WTC11 (cell line): ENCODE results near the gene AP4M1. TPM values are rescaled to one million over a fixed set of nuclear protein-coding genes. Genes with fewer than 3 reads are reported as not detected.

Experiments
- CREB1 ChIP-seq: sonication (generic); formaldehyde crosslinking; IDR thresholded peaks from 2 replicates; pipeline ENCODE4 v1.8.0; 2023; ENCODE audit warnings: mild to moderate bottlenecking, missing genetic modification reagents
- CREM ChIP-seq: sonication (generic); formaldehyde crosslinking; IDR thresholded peaks from 2 replicates; pipeline ENCODE4 v1.8.1; 2022; ENCODE audit warnings: mild to moderate bottlenecking, missing genetic modification reagents, moderate library complexity
- ESRRA ChIP-seq: sonication (generic); formaldehyde crosslinking; IDR thresholded peaks from 2 replicates; pipeline ENCODE4 v1.8.1; 2022; ENCODE audit warnings: mild to moderate bottlenecking, missing genetic modification reagents, borderline replicate concordance
- GABPB1 ChIP-seq: sonication (generic); formaldehyde crosslinking; IDR thresholded peaks from 2 replicates; pipeline ENCODE4 v1.8.1; 2023; ENCODE audit warnings: mild to moderate bottlenecking, missing genetic modification reagents
- IRF2 ChIP-seq: sonication (generic); formaldehyde crosslinking; IDR thresholded peaks from 2 replicates; pipeline ENCODE4 v1.8.0; 2022; ENCODE audit warnings: low read depth, missing genetic modification reagents, borderline replicate concordance
- KAT7 ChIP-seq: sonication (generic); formaldehyde crosslinking; IDR thresholded peaks from 2 replicates; pipeline ENCODE4 v1.8.1; 2023; ENCODE audit warnings: missing genetic modification reagents, mild to moderate bottlenecking, borderline replicate concordance
- MYBL2 ChIP-seq: sonication (generic); formaldehyde crosslinking; IDR thresholded peaks from 2 replicates; pipeline ENCODE4 v1.8.1; 2023; ENCODE audit warnings: mild to moderate bottlenecking, moderate library complexity, missing genetic modification reagents
- NFYB ChIP-seq: sonication (generic); formaldehyde crosslinking; conservative IDR thresholded peaks from 2 replicates; pipeline ENCODE4 v1.8.0; 2022; ENCODE audit warnings: low read depth, missing genetic modification reagents
- NR2C2 ChIP-seq: sonication (generic); formaldehyde crosslinking; IDR thresholded peaks from 2 replicates; pipeline ENCODE4 v1.8.0; 2022; ENCODE audit warnings: mild to moderate bottlenecking, missing genetic modification reagents
- NR3C1 ChIP-seq: sonication (generic); formaldehyde crosslinking; conservative IDR thresholded peaks from 2 replicates; pipeline ENCODE4 v1.8.1; 2023; ENCODE audit warnings: low read depth, mild to moderate bottlenecking, missing genetic modification reagents
- RELA ChIP-seq: sonication (generic); formaldehyde crosslinking; IDR thresholded peaks from 2 replicates; pipeline ENCODE4 v1.8.1; 2022; ENCODE audit warnings: missing genetic modification reagents, mild to moderate bottlenecking, borderline replicate concordance
- SMAD3 ChIP-seq: sonication (generic); formaldehyde crosslinking; IDR thresholded peaks from 2 replicates; pipeline ENCODE4 v1.8.0; 2022; ENCODE audit warnings: missing genetic modification reagents, mild to moderate bottlenecking, borderline replicate concordance
- SMAD4 ChIP-seq: sonication (generic); formaldehyde crosslinking; IDR thresholded peaks from 2 replicates; pipeline ENCODE4 v1.8.0; 2022; ENCODE audit warnings: mild to moderate bottlenecking, missing genetic modification reagents
- ZBTB21 ChIP-seq: sonication (generic); formaldehyde crosslinking; IDR thresholded peaks from 2 replicates; pipeline ENCODE4 v1.8.1; 2023; ENCODE audit warnings: mild to moderate bottlenecking, missing genetic modification reagents, borderline replicate concordance
- ZNF423 ChIP-seq: fragments of 250-450 bp; sonication (Bioruptor Pico); IDR thresholded peaks from 2 replicates; pipeline ENCODE4 v2.1.2; 2022; ENCODE audit warnings: mild to moderate bottlenecking, moderate library complexity
- total RNA-seq: library from RNA; stranded (reverse); gene quantifications from 3 replicates; pipeline ENCODE4 v1.2.3, GENCODE V29; 2021
- TF ChIP-seq, protein P1 (sequence below): sonication (generic); formaldehyde crosslinking; IDR thresholded peaks from 2 replicates; pipeline ENCODE4 v1.8.0; 2023; ENCODE audit warnings: missing genetic modification reagents
- TF ChIP-seq, protein P2 (sequence below): sonication (generic); formaldehyde crosslinking; IDR thresholded peaks from 2 replicates; pipeline ENCODE4 v1.8.1; 2022; ENCODE audit warnings: mild to moderate bottlenecking, missing genetic modification reagents, moderate library complexity, borderline replicate concordance
- TF ChIP-seq, protein P3 (sequence below): sonication (generic); formaldehyde crosslinking; IDR thresholded peaks from 2 replicates; pipeline ENCODE4 v1.8.0; 2023; ENCODE audit warnings: mild to moderate bottlenecking, missing genetic modification reagents
- TF ChIP-seq, protein P4 (sequence below): sonication (generic); formaldehyde crosslinking; IDR thresholded peaks from 2 replicates; pipeline ENCODE4 v1.8.1; 2022; ENCODE audit warnings: low read depth, mild to moderate bottlenecking, moderate library complexity, missing genetic modification reagents, borderline replicate concordance
- TF ChIP-seq, protein P5 (sequence below): sonication (generic); formaldehyde crosslinking; IDR thresholded peaks from 2 replicates; pipeline ENCODE4 v1.8.1; 2022; ENCODE audit warnings: mild to moderate bottlenecking, moderate library complexity, missing genetic modification reagents
- TF ChIP-seq, protein P6 (sequence below): sonication (generic); formaldehyde crosslinking; IDR thresholded peaks from 2 replicates; pipeline ENCODE4 v1.8.1; 2023; ENCODE audit warnings: mild to moderate bottlenecking, missing genetic modification reagents, moderate library complexity
- TF ChIP-seq, protein P7 (sequence below): sonication (generic); formaldehyde crosslinking; conservative IDR thresholded peaks from 2 replicates; pipeline ENCODE4 v1.8.1; 2023; ENCODE audit warnings: mild to moderate bottlenecking, low read depth, missing genetic modification reagents, moderate library complexity
- TF ChIP-seq, protein P8 (sequence below): fragments of 200-600 bp; IDR thresholded peaks from 2 replicates; pipeline ENCODE4 v1.8.0; 2022; ENCODE audit warnings: antibody characterized with exemption
- TF ChIP-seq, protein P9 (sequence below): sonication (generic); formaldehyde crosslinking; IDR thresholded peaks from 2 replicates; pipeline ENCODE4 v1.8.0; 2022; ENCODE audit warnings: mild to moderate bottlenecking, missing genetic modification reagents

AP4M1 gene
- total RNA-seq, 1 experiment from 2014 or later, result 18.0 TPM

DNA sequence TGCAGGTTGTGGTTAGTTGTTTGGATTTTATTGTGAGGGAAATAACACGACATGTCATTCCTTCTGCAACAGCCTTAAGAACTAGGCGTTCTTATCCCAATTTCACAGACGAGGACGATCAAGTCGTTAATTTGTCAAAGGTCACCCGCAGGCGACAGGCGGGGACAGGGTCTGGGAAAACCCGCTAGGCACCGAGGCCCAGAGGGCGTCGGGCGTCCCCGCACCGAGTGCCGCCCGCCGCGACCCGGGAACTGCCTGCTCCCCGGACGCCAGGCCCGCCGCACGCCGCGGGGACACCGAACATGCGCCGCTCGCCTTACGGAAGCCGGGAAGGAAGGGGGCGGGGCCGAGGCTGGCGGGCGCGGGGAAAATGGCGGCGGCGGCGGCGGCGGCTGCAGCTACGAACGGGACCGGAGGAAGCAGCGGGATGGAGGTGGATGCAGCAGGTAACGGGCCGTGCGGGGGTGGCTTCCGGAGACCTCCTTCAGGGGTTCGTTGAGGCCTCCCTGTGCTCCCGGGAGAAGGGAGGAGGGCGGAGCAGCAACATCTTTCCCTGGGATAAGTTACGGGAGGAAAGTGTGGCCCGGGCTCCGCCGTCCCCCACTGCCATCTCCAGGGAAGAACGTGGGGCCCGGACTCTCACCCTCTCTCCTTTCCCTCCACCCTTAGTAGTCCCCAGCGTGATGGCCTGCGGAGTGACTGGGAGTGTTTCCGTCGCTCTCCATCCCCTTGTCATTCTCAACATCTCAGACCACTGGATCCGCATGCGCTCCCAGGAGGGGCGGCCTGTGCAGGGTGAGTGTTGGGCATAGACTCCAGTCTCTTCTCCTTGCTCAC, 12.6 kb upstream of the AP4M1 start, which contains the start of gene COPS6 (continued):
- peak; percentile 21; the same call in 1 of the 2 replicates for TF ChIP-seq SMAD4 (CRISPR knock-in tag)
- TF ChIP-seq SMAD3, result peak; percentile 54; the same call in 1 of the 2 replicates
- TF ChIP-seq NR2C2, result 0 out of 2 replicates have a peak, but pooled peaks have one; percentile 46
- TF ChIP-seq GABPB1 (CRISPR knock-in tag), result peak; percentile 78; the same call in 1 of the 2 replicates
- peak; percentile 71; the same call in 1 of the 2 replicates for TF ChIP-seq CREB1 (CRISPR knock-in tag)
- TF ChIP-seq, protein P1, sequence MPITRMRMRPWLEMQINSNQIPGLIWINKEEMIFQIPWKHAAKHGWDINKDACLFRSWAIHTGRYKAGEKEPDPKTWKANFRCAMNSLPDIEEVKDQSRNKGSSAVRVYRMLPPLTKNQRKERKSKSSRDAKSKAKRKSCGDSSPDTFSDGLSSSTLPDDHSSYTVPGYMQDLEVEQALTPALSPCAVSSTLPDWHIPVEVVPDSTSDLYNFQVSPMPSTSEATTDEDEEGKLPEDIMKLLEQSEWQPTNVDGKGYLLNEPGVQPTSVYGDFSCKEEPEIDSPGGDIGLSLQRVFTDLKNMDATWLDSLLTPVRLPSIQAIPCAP (CRISPR knock-in tag), result peak; percentile 51; the same call in 1 of the 2 replicates
- 0 out of 2 replicates have a peak, but pooled peaks have one; percentile 19 for TF ChIP-seq NFYB (CRISPR knock-in tag)
- TF ChIP-seq, protein P2, sequence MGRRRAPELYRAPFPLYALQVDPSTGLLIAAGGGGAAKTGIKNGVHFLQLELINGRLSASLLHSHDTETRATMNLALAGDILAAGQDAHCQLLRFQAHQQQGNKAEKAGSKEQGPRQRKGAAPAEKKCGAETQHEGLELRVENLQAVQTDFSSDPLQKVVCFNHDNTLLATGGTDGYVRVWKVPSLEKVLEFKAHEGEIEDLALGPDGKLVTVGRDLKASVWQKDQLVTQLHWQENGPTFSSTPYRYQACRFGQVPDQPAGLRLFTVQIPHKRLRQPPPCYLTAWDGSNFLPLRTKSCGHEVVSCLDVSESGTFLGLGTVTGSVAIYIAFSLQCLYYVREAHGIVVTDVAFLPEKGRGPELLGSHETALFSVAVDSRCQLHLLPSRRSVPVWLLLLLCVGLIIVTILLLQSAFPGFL, result 0 out of 2 replicates have a peak, but pooled peaks have one; percentile 77
- TF ChIP-seq MYBL2 (CRISPR knock-in tag), result peak; percentile 83
- TF ChIP-seq KAT7, result peak; percentile 50; the same call in 1 of the 2 replicates
- TF ChIP-seq, protein P3, sequence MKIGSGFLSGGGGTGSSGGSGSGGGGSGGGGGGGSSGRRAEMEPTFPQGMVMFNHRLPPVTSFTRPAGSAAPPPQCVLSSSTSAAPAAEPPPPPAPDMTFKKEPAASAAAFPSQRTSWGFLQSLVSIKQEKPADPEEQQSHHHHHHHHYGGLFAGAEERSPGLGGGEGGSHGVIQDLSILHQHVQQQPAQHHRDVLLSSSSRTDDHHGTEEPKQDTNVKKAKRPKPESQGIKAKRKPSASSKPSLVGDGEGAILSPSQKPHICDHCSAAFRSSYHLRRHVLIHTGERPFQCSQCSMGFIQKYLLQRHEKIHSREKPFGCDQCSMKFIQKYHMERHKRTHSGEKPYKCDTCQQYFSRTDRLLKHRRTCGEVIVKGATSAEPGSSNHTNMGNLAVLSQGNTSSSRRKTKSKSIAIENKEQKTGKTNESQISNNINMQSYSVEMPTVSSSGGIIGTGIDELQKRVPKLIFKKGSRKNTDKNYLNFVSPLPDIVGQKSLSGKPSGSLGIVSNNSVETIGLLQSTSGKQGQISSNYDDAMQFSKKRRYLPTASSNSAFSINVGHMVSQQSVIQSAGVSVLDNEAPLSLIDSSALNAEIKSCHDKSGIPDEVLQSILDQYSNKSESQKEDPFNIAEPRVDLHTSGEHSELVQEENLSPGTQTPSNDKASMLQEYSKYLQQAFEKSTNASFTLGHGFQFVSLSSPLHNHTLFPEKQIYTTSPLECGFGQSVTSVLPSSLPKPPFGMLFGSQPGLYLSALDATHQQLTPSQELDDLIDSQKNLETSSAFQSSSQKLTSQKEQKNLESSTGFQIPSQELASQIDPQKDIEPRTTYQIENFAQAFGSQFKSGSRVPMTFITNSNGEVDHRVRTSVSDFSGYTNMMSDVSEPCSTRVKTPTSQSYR (CRISPR knock-in tag), result 0 out of 2 replicates have a peak, but pooled peaks have one; percentile 45
- TF ChIP-seq, protein P4, sequence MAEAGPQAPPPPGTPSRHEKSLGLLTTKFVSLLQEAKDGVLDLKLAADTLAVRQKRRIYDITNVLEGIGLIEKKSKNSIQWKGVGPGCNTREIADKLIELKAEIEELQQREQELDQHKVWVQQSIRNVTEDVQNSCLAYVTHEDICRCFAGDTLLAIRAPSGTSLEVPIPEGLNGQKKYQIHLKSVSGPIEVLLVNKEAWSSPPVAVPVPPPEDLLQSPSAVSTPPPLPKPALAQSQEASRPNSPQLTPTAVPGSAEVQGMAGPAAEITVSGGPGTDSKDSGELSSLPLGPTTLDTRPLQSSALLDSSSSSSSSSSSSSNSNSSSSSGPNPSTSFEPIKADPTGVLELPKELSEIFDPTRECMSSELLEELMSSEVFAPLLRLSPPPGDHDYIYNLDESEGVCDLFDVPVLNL (CRISPR knock-in tag), result no peak
- TF ChIP-seq, protein P5, sequence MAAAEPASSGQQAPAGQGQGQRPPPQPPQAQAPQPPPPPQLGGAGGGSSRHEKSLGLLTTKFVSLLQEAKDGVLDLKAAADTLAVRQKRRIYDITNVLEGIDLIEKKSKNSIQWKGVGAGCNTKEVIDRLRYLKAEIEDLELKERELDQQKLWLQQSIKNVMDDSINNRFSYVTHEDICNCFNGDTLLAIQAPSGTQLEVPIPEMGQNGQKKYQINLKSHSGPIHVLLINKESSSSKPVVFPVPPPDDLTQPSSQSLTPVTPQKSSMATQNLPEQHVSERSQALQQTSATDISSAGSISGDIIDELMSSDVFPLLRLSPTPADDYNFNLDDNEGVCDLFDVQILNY (CRISPR knock-in tag), result peak; percentile 92
- peak; percentile 79 for TF ChIP-seq RELA
- peak; percentile 48; the same call in 1 of the 2 replicates for TF ChIP-seq ZNF423 (CRISPR knock-in tag)
- TF ChIP-seq, protein P6, sequence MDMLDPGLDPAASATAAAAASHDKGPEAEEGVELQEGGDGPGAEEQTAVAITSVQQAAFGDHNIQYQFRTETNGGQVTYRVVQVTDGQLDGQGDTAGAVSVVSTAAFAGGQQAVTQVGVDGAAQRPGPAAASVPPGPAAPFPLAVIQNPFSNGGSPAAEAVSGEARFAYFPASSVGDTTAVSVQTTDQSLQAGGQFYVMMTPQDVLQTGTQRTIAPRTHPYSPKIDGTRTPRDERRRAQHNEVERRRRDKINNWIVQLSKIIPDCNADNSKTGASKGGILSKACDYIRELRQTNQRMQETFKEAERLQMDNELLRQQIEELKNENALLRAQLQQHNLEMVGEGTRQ (CRISPR knock-in tag), result peak; percentile 42
- TF ChIP-seq, protein P7, sequence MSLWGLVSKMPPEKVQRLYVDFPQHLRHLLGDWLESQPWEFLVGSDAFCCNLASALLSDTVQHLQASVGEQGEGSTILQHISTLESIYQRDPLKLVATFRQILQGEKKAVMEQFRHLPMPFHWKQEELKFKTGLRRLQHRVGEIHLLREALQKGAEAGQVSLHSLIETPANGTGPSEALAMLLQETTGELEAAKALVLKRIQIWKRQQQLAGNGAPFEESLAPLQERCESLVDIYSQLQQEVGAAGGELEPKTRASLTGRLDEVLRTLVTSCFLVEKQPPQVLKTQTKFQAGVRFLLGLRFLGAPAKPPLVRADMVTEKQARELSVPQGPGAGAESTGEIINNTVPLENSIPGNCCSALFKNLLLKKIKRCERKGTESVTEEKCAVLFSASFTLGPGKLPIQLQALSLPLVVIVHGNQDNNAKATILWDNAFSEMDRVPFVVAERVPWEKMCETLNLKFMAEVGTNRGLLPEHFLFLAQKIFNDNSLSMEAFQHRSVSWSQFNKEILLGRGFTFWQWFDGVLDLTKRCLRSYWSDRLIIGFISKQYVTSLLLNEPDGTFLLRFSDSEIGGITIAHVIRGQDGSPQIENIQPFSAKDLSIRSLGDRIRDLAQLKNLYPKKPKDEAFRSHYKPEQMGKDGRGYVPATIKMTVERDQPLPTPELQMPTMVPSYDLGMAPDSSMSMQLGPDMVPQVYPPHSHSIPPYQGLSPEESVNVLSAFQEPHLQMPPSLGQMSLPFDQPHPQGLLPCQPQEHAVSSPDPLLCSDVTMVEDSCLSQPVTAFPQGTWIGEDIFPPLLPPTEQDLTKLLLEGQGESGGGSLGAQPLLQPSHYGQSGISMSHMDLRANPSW (CRISPR knock-in tag), result no peak
- peak; percentile 32; the same call in 1 of the 2 replicates for TF ChIP-seq ZBTB21
- TF ChIP-seq NR3C1 (CRISPR knock-in tag), result no peak
- TF ChIP-seq IRF2 (CRISPR knock-in tag), result no peak
- no peak for TF ChIP-seq CREM (CRISPR knock-in tag)
- TF ChIP-seq, protein P8, sequence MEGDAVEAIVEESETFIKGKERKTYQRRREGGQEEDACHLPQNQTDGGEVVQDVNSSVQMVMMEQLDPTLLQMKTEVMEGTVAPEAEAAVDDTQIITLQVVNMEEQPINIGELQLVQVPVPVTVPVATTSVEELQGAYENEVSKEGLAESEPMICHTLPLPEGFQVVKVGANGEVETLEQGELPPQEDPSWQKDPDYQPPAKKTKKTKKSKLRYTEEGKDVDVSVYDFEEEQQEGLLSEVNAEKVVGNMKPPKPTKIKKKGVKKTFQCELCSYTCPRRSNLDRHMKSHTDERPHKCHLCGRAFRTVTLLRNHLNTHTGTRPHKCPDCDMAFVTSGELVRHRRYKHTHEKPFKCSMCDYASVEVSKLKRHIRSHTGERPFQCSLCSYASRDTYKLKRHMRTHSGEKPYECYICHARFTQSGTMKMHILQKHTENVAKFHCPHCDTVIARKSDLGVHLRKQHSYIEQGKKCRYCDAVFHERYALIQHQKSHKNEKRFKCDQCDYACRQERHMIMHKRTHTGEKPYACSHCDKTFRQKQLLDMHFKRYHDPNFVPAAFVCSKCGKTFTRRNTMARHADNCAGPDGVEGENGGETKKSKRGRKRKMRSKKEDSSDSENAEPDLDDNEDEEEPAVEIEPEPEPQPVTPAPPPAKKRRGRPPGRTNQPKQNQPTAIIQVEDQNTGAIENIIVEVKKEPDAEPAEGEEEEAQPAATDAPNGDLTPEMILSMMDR, result no peak
- TF ChIP-seq, protein P9, sequence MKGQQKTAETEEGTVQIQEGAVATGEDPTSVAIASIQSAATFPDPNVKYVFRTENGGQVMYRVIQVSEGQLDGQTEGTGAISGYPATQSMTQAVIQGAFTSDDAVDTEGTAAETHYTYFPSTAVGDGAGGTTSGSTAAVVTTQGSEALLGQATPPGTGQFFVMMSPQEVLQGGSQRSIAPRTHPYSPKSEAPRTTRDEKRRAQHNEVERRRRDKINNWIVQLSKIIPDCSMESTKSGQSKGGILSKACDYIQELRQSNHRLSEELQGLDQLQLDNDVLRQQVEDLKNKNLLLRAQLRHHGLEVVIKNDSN (CRISPR knock-in tag), result peak; percentile 58; the same call in 1 of the 2 replicates
- 0 out of 2 replicates have a peak, but pooled peaks have one; percentile 70 for TF ChIP-seq ESRRA
